HepG2 (cell line): ENCODE data around the gene ARIH2. TPM values are rescaled to one million over a fixed set of nuclear protein-coding genes. Genes with fewer than 3 reads are reported as not detected.

ENCODE experiments used
- ATF4 ChIP-seq, 2 experiments: fragments of 450-650 bp in 1 of 2; sonication (generic) in 1 of 2; formaldehyde crosslinking; IDR thresholded peaks; 2 replicates each; pipeline versions ENCODE4 v1.5.0 to v1.8.0; 2020 to 2022; ENCODE audit warnings: mild to moderate bottlenecking in 1 of 2, missing genetic modification reagents in 1 of 2
- KLF15 ChIP-seq: sonication (generic); formaldehyde crosslinking; IDR thresholded peaks from 2 replicates; pipeline ENCODE4 v1.8.1; 2023; ENCODE audit warnings: borderline replicate concordance, mild to moderate bottlenecking, inconsistent platforms, missing genetic modification reagents, mixed read lengths
- RARG ChIP-seq: sonication (generic); formaldehyde crosslinking; IDR thresholded peaks from 2 replicates; pipeline ENCODE4 v1.4.0; 2020; ENCODE audit warnings: low read depth, mild to moderate bottlenecking, missing genetic modification reagents
- RFXANK ChIP-seq: IDR thresholded peaks from 2 replicates; pipeline ENCODE4 v1.6.1; 2016
- SALL1 ChIP-seq: sonication (generic); formaldehyde crosslinking; IDR thresholded peaks from 2 replicates; pipeline ENCODE4 v1.8.0; 2022; ENCODE audit warnings: mild to moderate bottlenecking, missing genetic modification reagents
- SMAD1 ChIP-seq: sonication (generic); formaldehyde crosslinking; IDR thresholded peaks from 2 replicates; pipeline ENCODE4 v1.4.0; 2020; ENCODE audit warnings: missing genetic modification reagents, low read depth, mild to moderate bottlenecking, borderline replicate concordance
- SMARCE1 ChIP-seq: fragments of 450-650 bp; IDR thresholded peaks from 2 replicates; pipeline ENCODE4 v1.6.1; 2017; ENCODE audit warnings: borderline replicate concordance
- TEAD3 ChIP-seq: optimal IDR thresholded peaks from 2 replicates; pipeline ENCODE3; 2016; ENCODE audit warnings: borderline replicate concordance
- ZBTB7B ChIP-seq: sonication (generic); formaldehyde crosslinking; IDR thresholded peaks from 2 replicates; pipeline ENCODE4 v1.4.0; 2020; ENCODE audit warnings: missing genetic modification reagents
- ZC3H13 ChIP-seq: sonication (generic); formaldehyde crosslinking; IDR thresholded peaks from 2 replicates; pipeline ENCODE4 v1.8.1; 2023; ENCODE audit warnings: mild to moderate bottlenecking, missing genetic modification reagents, moderate library complexity
- ZNF264 ChIP-seq: sonication (generic); formaldehyde crosslinking; IDR thresholded peaks from 2 replicates; pipeline ENCODE4 v1.4.0; 2020; ENCODE audit warnings: missing genetic modification reagents
- ZNF510 ChIP-seq: sonication (generic); formaldehyde crosslinking; IDR thresholded peaks from 2 replicates; pipeline ENCODE4 v1.4.0; 2020; ENCODE audit warnings: low read depth, mild to moderate bottlenecking, missing genetic modification reagents
- ZNF558 ChIP-seq: sonication (generic); formaldehyde crosslinking; IDR thresholded peaks from 2 replicates; pipeline ENCODE4 v1.9.0; 2022; ENCODE audit warnings: mild to moderate bottlenecking, missing genetic modification reagents, borderline replicate concordance
- ZNF770 ChIP-seq: sonication (generic); formaldehyde crosslinking; IDR thresholded peaks from 2 replicates; pipeline ENCODE4 v1.5.0; 2020; ENCODE audit warnings: mild to moderate bottlenecking, missing genetic modification reagents
- ZNF776 ChIP-seq: sonication (generic); formaldehyde crosslinking; IDR thresholded peaks from 2 replicates; pipeline ENCODE4 v1.4.0; 2020; ENCODE audit warnings: mild to moderate bottlenecking, missing genetic modification reagents
- ZNF780A ChIP-seq: sonication (generic); formaldehyde crosslinking; IDR thresholded peaks from 2 replicates; pipeline ENCODE4 v1.8.0; 2022; ENCODE audit warnings: mild to moderate bottlenecking, missing genetic modification reagents, moderate library complexity
- ZNF816 ChIP-seq: sonication (generic); formaldehyde crosslinking; IDR thresholded peaks from 2 replicates; pipeline ENCODE4 v1.8.0; 2022; ENCODE audit warnings: missing genetic modification reagents, mild to moderate bottlenecking, borderline replicate concordance
- ZSCAN12 ChIP-seq: sonication (generic); formaldehyde crosslinking; IDR thresholded peaks from 2 replicates; pipeline ENCODE4 v1.9.0; 2021; ENCODE audit warnings: mild to moderate bottlenecking, missing genetic modification reagents
- polyA plus RNA-seq, 8 experiments: library from polyadenylated mRNA; depleted of rRNA in 3 of 8; stranded (reverse) in 7 of 8; unstranded in 1 of 8; fragments of >200 nt; fragmentation: Illumina TruSeq in 4 of 8; extraction: Trizol in 4 of 8; gene quantifications; 2 replicates each; pipeline versions ENCODE4 v1.2.1 to v1.2.3, GENCODE V29; 2011 to 2016; ENCODE audit warnings: low read depth in 4 of 8, missing spikeins in 1 of 8, mixed read lengths in 1 of 8; ENCODE audit not compliant: insufficient read depth in 1 of 8
- total RNA-seq, 5 experiments: library from RNA; depleted of rRNA; stranded (reverse); fragments of >200 nt; fragmentation: Illumina TruSeq; extraction: Trizol; gene quantifications; 2 replicates each; pipeline ENCODE4 v1.2.3, GENCODE V29; 2016; ENCODE audit warnings: low read depth in 1 of 5
- TF ChIP-seq, protein P1 (sequence below): fragments of 450-650 bp; IDR thresholded peaks from 2 replicates; pipeline ENCODE4 v1.6.1; 2016
- TF ChIP-seq, protein P2 (sequence below): sonication (generic); formaldehyde crosslinking; IDR thresholded peaks from 2 replicates; pipeline ENCODE4 v1.4.0; 2020; ENCODE audit warnings: mild to moderate bottlenecking, low read depth, missing genetic modification reagents
- TF ChIP-seq, protein P3 (sequence below): sonication (generic); formaldehyde crosslinking; IDR thresholded peaks from 2 replicates; pipeline ENCODE4 v1.4.0; 2020; ENCODE audit warnings: missing genetic modification reagents

ARIH2 gene
- total and polyA plus RNA-seq, 2 of the 13 experiments (the other 11 are each of a cell fraction or from before 2014, with no cell fraction given) = 64.8 to 83.3 TPM

- peak; percentile 47 for TF ChIP-seq TEAD3 (CRISPR knock-in tag)
- TF ChIP-seq RARG (CRISPR knock-in tag) = no peak
- TF ChIP-seq ZSCAN12 (CRISPR knock-in tag) = no peak
- TF ChIP-seq ZNF510 (CRISPR knock-in tag) = no peak
- no peak for TF ChIP-seq ZBTB7B
- TF ChIP-seq, protein P1, sequence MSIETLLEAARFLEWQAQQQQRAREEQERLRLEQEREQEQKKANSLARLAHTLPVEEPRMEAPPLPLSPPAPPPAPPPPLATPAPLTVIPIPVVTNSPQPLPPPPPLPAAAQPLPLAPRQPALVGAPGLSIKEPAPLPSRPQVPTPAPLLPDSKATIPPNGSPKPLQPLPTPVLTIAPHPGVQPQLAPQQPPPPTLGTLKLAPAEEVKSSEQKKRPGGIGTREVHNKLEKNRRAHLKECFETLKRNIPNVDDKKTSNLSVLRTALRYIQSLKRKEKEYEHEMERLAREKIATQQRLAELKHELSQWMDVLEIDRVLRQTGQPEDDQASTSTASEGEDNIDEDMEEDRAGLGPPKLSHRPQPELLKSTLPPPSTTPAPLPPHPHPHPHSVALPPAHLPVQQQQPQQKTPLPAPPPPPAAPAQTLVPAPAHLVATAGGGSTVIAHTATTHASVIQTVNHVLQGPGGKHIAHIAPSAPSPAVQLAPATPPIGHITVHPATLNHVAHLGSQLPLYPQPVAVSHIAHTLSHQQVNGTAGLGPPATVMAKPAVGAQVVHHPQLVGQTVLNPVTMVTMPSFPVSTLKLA = peak; percentile 42; the same call in 1 of the 2 replicates
- peak; percentile 73 for TF ChIP-seq ZNF770
- TF ChIP-seq ATF4 (CRISPR knock-in tag; IDR thresholded peaks at IDR 0.05) = no peak
- TF ChIP-seq ZNF558 (CRISPR knock-in tag) = peak; percentile 84; the same call in 1 of the 2 replicates
- no peak for TF ChIP-seq ZC3H13 (CRISPR knock-in tag)
- no peak for TF ChIP-seq ZNF816
- TF ChIP-seq KLF15 (CRISPR knock-in tag) = no peak; the same call in 1 of the 2 replicates
- TF ChIP-seq SMAD1 (CRISPR knock-in tag) = peak; percentile 22; the same call in 1 of the 2 replicates
- TF ChIP-seq ZNF780A (CRISPR knock-in tag) = no peak
- TF ChIP-seq SMARCE1 = no peak
- TF ChIP-seq ZNF264 (CRISPR knock-in tag) = no peak
- no peak for TF ChIP-seq RFXANK (CRISPR knock-in tag)
- TF ChIP-seq, protein P2, sequence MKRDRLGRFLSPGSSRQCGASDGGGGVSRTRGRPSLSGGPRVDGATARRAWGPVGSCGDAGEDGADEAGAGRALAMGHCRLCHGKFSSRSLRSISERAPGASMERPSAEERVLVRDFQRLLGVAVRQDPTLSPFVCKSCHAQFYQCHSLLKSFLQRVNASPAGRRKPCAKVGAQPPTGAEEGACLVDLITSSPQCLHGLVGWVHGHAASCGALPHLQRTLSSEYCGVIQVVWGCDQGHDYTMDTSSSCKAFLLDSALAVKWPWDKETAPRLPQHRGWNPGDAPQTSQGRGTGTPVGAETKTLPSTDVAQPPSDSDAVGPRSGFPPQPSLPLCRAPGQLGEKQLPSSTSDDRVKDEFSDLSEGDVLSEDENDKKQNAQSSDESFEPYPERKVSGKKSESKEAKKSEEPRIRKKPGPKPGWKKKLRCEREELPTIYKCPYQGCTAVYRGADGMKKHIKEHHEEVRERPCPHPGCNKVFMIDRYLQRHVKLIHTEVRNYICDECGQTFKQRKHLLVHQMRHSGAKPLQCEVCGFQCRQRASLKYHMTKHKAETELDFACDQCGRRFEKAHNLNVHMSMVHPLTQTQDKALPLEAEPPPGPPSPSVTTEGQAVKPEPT (CRISPR knock-in tag) = no peak
- TF ChIP-seq SALL1 (CRISPR knock-in tag) = peak; percentile 73
- 0 out of 2 replicates have a peak, but pooled peaks have one; percentile 33 for TF ChIP-seq ZNF776
- TF ChIP-seq, protein P3, sequence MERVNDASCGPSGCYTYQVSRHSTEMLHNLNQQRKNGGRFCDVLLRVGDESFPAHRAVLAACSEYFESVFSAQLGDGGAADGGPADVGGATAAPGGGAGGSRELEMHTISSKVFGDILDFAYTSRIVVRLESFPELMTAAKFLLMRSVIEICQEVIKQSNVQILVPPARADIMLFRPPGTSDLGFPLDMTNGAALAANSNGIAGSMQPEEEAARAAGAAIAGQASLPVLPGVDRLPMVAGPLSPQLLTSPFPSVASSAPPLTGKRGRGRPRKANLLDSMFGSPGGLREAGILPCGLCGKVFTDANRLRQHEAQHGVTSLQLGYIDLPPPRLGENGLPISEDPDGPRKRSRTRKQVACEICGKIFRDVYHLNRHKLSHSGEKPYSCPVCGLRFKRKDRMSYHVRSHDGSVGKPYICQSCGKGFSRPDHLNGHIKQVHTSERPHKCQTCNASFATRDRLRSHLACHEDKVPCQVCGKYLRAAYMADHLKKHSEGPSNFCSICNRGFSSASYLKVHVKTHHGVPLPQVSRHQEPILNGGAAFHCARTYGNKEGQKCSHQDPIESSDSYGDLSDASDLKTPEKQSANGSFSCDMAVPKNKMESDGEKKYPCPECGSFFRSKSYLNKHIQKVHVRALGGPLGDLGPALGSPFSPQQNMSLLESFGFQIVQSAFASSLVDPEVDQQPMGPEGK (CRISPR knock-in tag) = peak; percentile 67
Measured at GRCh38 chr3:48898383-48899234, 20.0 kb upstream of the ARIH2 start, which contains the start of gene SLC25A20 (continued).
